GM19372 (cell line): ENCODE measurements around the gene PARP3.
A peak's percentile ranks its signal among the peaks of the same experiment; 100 is the strongest.

ENCODE experiments used
- ATAC-seq: cut with Tn5 transposase; IDR thresholded peaks from one replicate; pipeline ENCODE4 v1.9.1; 2021; ENCODE audit warnings: mild to moderate bottlenecking, low read depth, moderate library complexity; ENCODE audit not compliant: unreplicated experiment

Gene PARP3

GRCh38 chr3:51964521-51964920, 22.4 kb downstream of the PARP3 start:
- ATAC-seq: no peak

- ATAC-seq: no peak
Measured at GRCh38 chr3:51966016-51966415, 23.9 kb downstream of the PARP3 start.

- ATAC-seq: no peak
Measured at GRCh38 chr3:51966486-51966885, 24.3 kb downstream of the PARP3 start.

GRCh38 chr3:51966922-51967383, 24.8 kb downstream of the PARP3 start:
- ATAC-seq: no peak

GRCh38 chr3:51967384-51968169, 25.4 kb downstream of the PARP3 start, which contains the start of gene PCBP4:
PCBP4 (minus strand) TSS chr3:51967454; CDS start chr3:51961240, 6,214 bp downstream.
- peak; percentile 60 for ATAC-seq

GRCh38 chr3:51968170-51968775, 26.1 kb downstream of the PARP3 start:
- no peak for ATAC-seq

- no peak for ATAC-seq
Measured at GRCh38 chr3:51968883-51969678, 26.9 kb downstream of the PARP3 start.

GRCh38 chr3:51969841-51970240, 27.7 kb downstream of the PARP3 start:
- no peak for ATAC-seq

- no peak for ATAC-seq
Measured at GRCh38 chr3:51970606-51971300, 28.6 kb downstream of the PARP3 start.

- ATAC-seq: no peak
Measured at GRCh38 chr3:51971350-51971749, 29.2 kb downstream of the PARP3 start.

GRCh38 chr3:51974277-51974962, 32.3 kb downstream of the PARP3 start:
- peak; percentile 3 for ATAC-seq

- peak; percentile 68 for ATAC-seq
Measured at GRCh38 chr3:51974963-51975851, 33.0 kb downstream of the PARP3 start, which contains the start of gene ABHD14A. ABHD14A (plus strand) TSS chr3:51975064; CDS start chr3:51975136, 72 bp downstream.

- ATAC-seq: no peak
Measured at GRCh38 chr3:51975852-51976549, 33.8 kb downstream of the PARP3 start.

GRCh38 chr3:51977446-51978142, 35.4 kb downstream of the PARP3 start:
- no peak for ATAC-seq

- no peak for ATAC-seq
Measured at GRCh38 chr3:51978143-51978502, 36.0 kb downstream of the PARP3 start.

- no peak for ATAC-seq
Measured at GRCh38 chr3:51980253-51980652, 38.1 kb downstream of the PARP3 start.

GRCh38 chr3:51982352-51982837, 40.2 kb downstream of the PARP3 start:
- ATAC-seq: peak; percentile 51
